ENCODE measurements around the gene ZDHHC8.

GRCh38 chr22:20191000-20191515 is 59.5 kb downstream of the ZDHHC8 start:
- TF ChIP-seq POLR2AphosphoS5 (IDR thresholded peaks at IDR 0.05) (no peak), CTCF (IDR thresholded peaks at IDR 0.05) (no peak), POLR2A (IDR thresholded peaks at IDR 0.05) (no peak), EP300 (IDR thresholded peaks at IDR 0.05; ENCODE audit: low read depth) (no peak)
